ENCODE data around the gene ADGRD2. TPM values are rescaled to one million over a fixed set of nuclear protein-coding genes. Genes with fewer than 3 reads are reported as not detected.

ADGRD2 gene
- total RNA-seq, 5 donors from 2014 or later (not counting 1 experiment from before 2014, with no cell fraction given): not detected

DNA sequence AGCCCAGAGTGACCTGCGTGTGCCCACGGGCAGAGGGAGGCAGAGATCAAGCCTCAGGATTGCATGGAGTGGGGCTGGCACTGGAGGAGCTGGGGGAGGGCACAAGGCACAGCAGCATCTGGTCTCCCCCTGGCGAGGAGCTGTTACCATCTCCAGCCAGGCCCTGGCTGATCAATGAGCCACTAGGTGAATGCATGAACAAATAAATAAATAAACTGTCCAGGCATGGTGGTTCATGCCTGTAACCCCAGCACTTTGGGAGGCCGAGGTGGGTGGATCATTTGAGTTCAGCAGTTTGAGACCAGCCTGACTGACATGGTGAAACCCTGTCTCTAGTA lies 20.8 kb upstream of the ADGRD2 start:
- ATAC-seq (replicated peaks in 1 of 4): no peak
- H3K27me3 Mint-ChIP-seq: peaks cover 0 to 6% of the 10 kb centered on the region in 2 donors
- H3K36me3 ChIP-seq (ENCODE audit: control insufficient read depth in 2 of 2, extremely low read depth in 1 of 2, insufficient read depth in 1 of 2, low read length in 1 of 2): no peaks in the 10 kb centered on the region
- H3K27ac ChIP-seq (ENCODE audit: low read length): no peak overlapping the region
- ChIA-PET POLR2A (no interaction called here), CTCF (interaction anchor here in 1 of 2 donors (1.1 kb wide), 1 partner anchor 9 kb away, joined by 3 read pairs; no protein-coding TSS in a partner anchor)
- no peak overlapping the region for H3K4me3 ChIP-seq (ENCODE audit: control insufficient read depth in 1 of 2, extremely low read depth in 1 of 2, low read length in 1 of 2)
- H3K9me3 Mint-ChIP-seq: no peaks in the 10 kb centered on the region
- 77% methylated on average over 4 of the region's 4 CpGs for WGBS (ENCODE audit: insufficient coverage)
- peaks cover 0 to 9% of the 10 kb centered on the region in 2 experiments for H3K27me3 ChIP-seq (replicated peaks in 1 of 2; ENCODE audit: control insufficient read depth in 2 of 2, extremely low read depth in 1 of 2, insufficient read depth in 2 of 2, low read length in 1 of 2)
- no peaks in the 10 kb centered on the region for H3K9me3 ChIP-seq
- no peak overlapping the region for H3K27ac Mint-ChIP-seq
- DNase-seq: no peak
- no peaks in the 10 kb centered on the region for H3K36me3 Mint-ChIP-seq
- no peaks in the 10 kb centered on the region for H3K4me1 Mint-ChIP-seq
- no peaks in the 10 kb centered on the region for H3K4me1 ChIP-seq (ENCODE audit: control insufficient read depth in 1 of 2, extremely low read depth in 1 of 2, insufficient read depth in 2 of 2, low read length in 2 of 2)
- H3K4me3 Mint-ChIP-seq: no peak overlapping the region

DNA sequence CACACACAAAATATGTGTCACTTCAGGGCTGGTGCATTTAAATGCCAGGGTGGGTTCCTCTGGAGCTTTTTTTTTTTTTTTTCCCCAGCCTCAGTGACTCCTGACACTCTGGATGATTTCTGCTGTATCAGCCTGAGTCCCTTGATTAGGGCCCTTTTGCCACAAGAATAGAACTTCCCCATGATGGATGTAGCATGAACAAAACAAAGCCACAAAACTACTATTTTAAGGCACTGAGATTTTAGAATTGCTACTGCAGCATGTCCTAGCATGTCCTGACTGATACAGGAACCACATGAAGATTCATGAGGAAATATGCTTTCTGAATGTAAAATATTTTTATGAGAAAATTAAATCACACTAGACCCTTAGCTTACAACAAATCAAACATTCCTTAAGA lies 13.9 kb upstream of the ADGRD2 start:
- Mint-ChIP-seq H3K27me3 (peaks cover 18 to 22% of the 10 kb centered on the region in 2 donors), H3K4me1 (no peaks in the 10 kb centered on the region), H3K27ac (no peak overlapping the region), H3K9me3 (peaks cover 0 to 3% (median 0%) of the 10 kb centered on the region in 3 donors), H3K36me3 (no peaks in the 10 kb centered on the region), H3K4me3 (no peak overlapping the region)
- ATAC-seq (replicated peaks in 1 of 4): no peak
- ChIA-PET POLR2A (no interaction called here), CTCF (no interaction called here)
- Histone ChIP-seq H3K9me3 (no peaks in the 10 kb centered on the region), H3K4me1 (ENCODE audit: control insufficient read depth in 1 of 2, extremely low read depth in 1 of 2, insufficient read depth in 2 of 2, low read length in 2 of 2) (no peaks in the 10 kb centered on the region), H3K36me3 (ENCODE audit: control insufficient read depth in 2 of 2, extremely low read depth in 1 of 2, insufficient read depth in 1 of 2, low read length in 1 of 2) (no peaks in the 10 kb centered on the region), H3K27ac (ENCODE audit: low read length) (no peak overlapping the region), H3K27me3 (replicated peaks in 1 of 2; ENCODE audit: control insufficient read depth in 2 of 2, extremely low read depth in 1 of 2, insufficient read depth in 2 of 2, low read length in 1 of 2) (peaks cover 0 to 33% of the 10 kb centered on the region in 2 experiments), H3K4me3 (ENCODE audit: control insufficient read depth in 1 of 2, extremely low read depth in 1 of 2, low read length in 1 of 2) (no peak overlapping the region)
- no peak for DNase-seq

DNA sequence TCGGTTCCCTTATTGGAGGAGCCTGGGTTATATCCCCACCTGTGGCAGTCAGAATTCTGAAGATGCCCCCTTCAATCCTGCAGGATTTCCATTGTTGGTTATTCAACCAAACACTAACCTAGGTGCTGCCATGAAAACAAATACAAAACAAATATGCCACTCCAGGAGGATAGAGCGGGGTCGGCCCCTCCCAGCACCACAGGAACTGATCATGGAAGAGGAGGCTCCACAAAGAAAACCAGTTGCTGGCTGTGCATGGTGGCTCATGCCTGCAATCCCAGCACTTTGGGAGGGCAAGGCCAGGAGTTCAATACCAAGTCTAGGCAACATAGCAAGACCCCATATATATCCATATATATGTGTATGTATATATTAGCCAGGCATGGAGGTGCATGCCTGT lies 13.2 kb upstream of the ADGRD2 start:
- H3K36me3 Mint-ChIP-seq: no peaks in the 10 kb centered on the region
- Histone ChIP-seq H3K4me3 (ENCODE audit: control insufficient read depth in 1 of 2, extremely low read depth in 1 of 2, low read length in 1 of 2) (no peak overlapping the region), H3K4me1 (ENCODE audit: control insufficient read depth in 1 of 2, extremely low read depth in 1 of 2, insufficient read depth in 2 of 2, low read length in 2 of 2) (no peaks in the 10 kb centered on the region), H3K27ac (ENCODE audit: low read length) (no peak overlapping the region), H3K27me3 (replicated peaks in 1 of 2; ENCODE audit: control insufficient read depth in 2 of 2, extremely low read depth in 1 of 2, insufficient read depth in 2 of 2, low read length in 1 of 2) (peaks cover under 1 to 37% of the 10 kb centered on the region in 2 experiments), H3K9me3 (no peaks in the 10 kb centered on the region), H3K36me3 (ENCODE audit: control insufficient read depth in 2 of 2, extremely low read depth in 1 of 2, insufficient read depth in 1 of 2, low read length in 1 of 2) (no peaks in the 10 kb centered on the region)
- peaks cover 0 to 3% (median 0%) of the 10 kb centered on the region in 3 donors for H3K9me3 Mint-ChIP-seq
- DNase-seq (no peak), ATAC-seq (replicated peaks in 1 of 4) (no peak)
- H3K4me3 Mint-ChIP-seq: no peak overlapping the region
- ChIA-PET CTCF (no interaction called here), POLR2A (no interaction called here)
- H3K27ac Mint-ChIP-seq: no peak overlapping the region
- H3K27me3 Mint-ChIP-seq: peaks cover 23 to 29% of the 10 kb centered on the region in 2 donors
- H3K4me1 Mint-ChIP-seq: no peaks in the 10 kb centered on the region
- WGBS (ENCODE audit: insufficient coverage): 76% methylated on average over 3 of the region's 3 CpGs

DNA sequence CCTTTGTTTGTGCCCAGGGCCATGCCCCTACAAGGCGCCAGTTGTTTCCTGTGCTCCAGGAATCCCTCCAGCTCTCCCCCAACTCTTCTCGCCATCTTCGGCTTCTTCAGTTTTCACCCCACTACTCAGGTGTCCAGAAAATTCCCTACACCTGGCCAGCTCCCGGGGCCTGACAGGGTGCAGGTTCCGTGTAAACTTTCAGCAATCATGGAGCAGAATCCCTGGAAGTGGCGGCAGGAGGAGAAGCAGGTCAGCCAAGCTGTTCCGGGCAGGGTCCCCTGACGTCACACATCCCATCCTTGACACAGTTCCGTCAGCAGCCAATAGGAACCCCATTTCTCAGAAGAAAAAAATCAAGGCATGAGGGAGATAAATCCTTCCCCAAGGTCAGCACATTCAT lies 12.2 kb upstream of the ADGRD2 start:
- H3K36me3 ChIP-seq (ENCODE audit: control insufficient read depth in 2 of 2, extremely low read depth in 1 of 2, insufficient read depth in 1 of 2, low read length in 1 of 2): no peaks in the 10 kb centered on the region
- 93% methylated on average over 9 of the region's 9 CpGs for WGBS (ENCODE audit: insufficient coverage)
- Mint-ChIP-seq H3K9me3 (peaks cover 0 to 3% (median 0%) of the 10 kb centered on the region in 3 donors), H3K36me3 (no peaks in the 10 kb centered on the region), H3K27me3 (peaks cover 20 to 29% of the 10 kb centered on the region in 2 donors), H3K4me3 (no peak overlapping the region), H3K4me1 (no peaks in the 10 kb centered on the region), H3K27ac (no peak overlapping the region)
- no peak for DNase-seq
- no peak overlapping the region for H3K27ac ChIP-seq (ENCODE audit: low read length)
- H3K27me3 ChIP-seq (replicated peaks in 1 of 2; ENCODE audit: control insufficient read depth in 2 of 2, extremely low read depth in 1 of 2, insufficient read depth in 2 of 2, low read length in 1 of 2): peaks cover 3 to 37% of the 10 kb centered on the region in 2 experiments
- POLR2A ChIA-PET: no interaction called here
- CTCF ChIA-PET: no interaction called here
- H3K9me3 ChIP-seq: no peaks in the 10 kb centered on the region
- ATAC-seq (replicated peaks in 1 of 4): no peak
- no peaks in the 10 kb centered on the region for H3K4me1 ChIP-seq (ENCODE audit: control insufficient read depth in 1 of 2, extremely low read depth in 1 of 2, insufficient read depth in 2 of 2, low read length in 2 of 2)
- H3K4me3 ChIP-seq (ENCODE audit: control insufficient read depth in 1 of 2, extremely low read depth in 1 of 2, low read length in 1 of 2): no peak overlapping the region

DNA sequence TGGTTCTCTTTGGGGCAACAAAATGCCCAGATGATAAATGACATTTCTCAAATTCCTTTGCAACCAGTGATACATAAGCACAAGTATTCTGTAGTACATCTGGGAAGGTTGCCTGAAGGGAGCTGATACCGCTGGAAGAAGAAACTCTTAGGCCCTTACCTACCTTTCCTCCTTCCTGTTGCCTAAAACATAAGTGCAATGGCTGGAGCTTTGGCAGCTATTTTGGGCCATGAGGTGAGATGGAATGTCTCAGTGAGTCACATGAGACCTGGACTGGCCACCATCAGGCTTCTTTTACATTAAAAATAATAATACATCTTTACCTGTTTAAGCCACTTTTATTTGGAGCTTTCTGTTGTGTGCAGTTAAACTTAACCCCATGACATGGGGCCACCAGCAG lies 11.2 kb upstream of the ADGRD2 start:
- H3K27ac Mint-ChIP-seq: no peak overlapping the region

DNA sequence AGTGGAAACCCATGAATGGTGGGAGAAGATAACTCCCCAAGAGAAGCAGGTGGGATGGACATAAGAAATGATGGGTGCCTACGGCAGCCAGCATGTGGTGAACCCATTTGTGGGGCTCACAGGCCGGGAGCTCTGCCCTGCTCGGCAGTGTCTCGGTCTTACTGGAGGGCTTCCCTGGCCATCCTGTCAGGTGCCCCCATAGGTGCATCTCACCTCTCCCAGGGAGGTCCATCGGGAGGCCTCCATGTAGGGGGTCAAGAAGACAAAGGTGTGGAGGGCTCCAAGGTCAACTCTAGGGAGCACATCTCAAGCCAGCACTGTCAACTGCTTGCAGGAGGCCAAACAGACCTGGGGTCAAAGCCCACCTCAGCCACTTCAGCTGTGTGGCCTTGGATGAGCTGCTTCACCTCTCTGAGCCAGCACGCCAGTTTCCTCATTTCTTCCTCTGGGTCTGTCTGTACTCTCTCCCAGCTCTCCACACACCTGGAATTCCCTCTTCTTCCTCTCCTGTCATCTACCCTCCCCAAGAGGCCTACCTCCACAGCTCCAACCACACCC lies 10.5 kb upstream of the ADGRD2 start:
- no peaks in the 10 kb centered on the region for H3K4me1 Mint-ChIP-seq
- DNase-seq: no peak
- H3K4me1 ChIP-seq (ENCODE audit: control insufficient read depth in 1 of 2, extremely low read depth in 1 of 2, insufficient read depth in 2 of 2, low read length in 2 of 2): no peaks in the 10 kb centered on the region
- no peak overlapping the region for H3K4me3 Mint-ChIP-seq
- POLR2A ChIA-PET: no interaction called here
- H3K9me3 ChIP-seq: no peaks in the 10 kb centered on the region
- peaks cover 3 to 32% of the 10 kb centered on the region in 2 experiments for H3K27me3 ChIP-seq (replicated peaks in 1 of 2; ENCODE audit: control insufficient read depth in 2 of 2, extremely low read depth in 1 of 2, insufficient read depth in 2 of 2, low read length in 1 of 2)
- no peaks in the 10 kb centered on the region for H3K36me3 ChIP-seq (ENCODE audit: control insufficient read depth in 2 of 2, extremely low read depth in 1 of 2, insufficient read depth in 1 of 2, low read length in 1 of 2)
- 81% methylated on average over 1 of the region's 6 CpGs for WGBS (ENCODE audit: insufficient coverage)
- H3K27me3 Mint-ChIP-seq: peaks cover 26 to 36% of the 10 kb centered on the region in 2 donors
- peaks cover 0 to 3% (median 0%) of the 10 kb centered on the region in 3 donors for H3K9me3 Mint-ChIP-seq
- CTCF ChIA-PET: no interaction called here
- ATAC-seq (replicated peaks in 1 of 4): no peak
- H3K27ac ChIP-seq (ENCODE audit: low read length): no peak overlapping the region
- no peaks in the 10 kb centered on the region for H3K36me3 Mint-ChIP-seq
- H3K27ac Mint-ChIP-seq: no peak overlapping the region
- H3K4me3 ChIP-seq (ENCODE audit: control insufficient read depth in 1 of 2, extremely low read depth in 1 of 2, low read length in 1 of 2): no peak overlapping the region

More for the DNA sequence above, 11.2 kb upstream of the ADGRD2 start:
- ChIA-PET CTCF (no interaction called here), POLR2A (no interaction called here)
- H3K9me3 ChIP-seq: no peaks in the 10 kb centered on the region
- Mint-ChIP-seq H3K27me3 (peaks cover 25 to 34% of the 10 kb centered on the region in 2 donors), H3K36me3 (no peaks in the 10 kb centered on the region), H3K4me3 (no peak overlapping the region), H3K9me3 (peaks cover 0 to 3% (median 0%) of the 10 kb centered on the region in 3 donors), H3K4me1 (no peaks in the 10 kb centered on the region)
- H3K27me3 ChIP-seq (replicated peaks in 1 of 2; ENCODE audit: control insufficient read depth in 2 of 2, extremely low read depth in 1 of 2, insufficient read depth in 2 of 2, low read length in 1 of 2): peaks cover 3 to 32% of the 10 kb centered on the region in 2 experiments
- H3K36me3 ChIP-seq (ENCODE audit: control insufficient read depth in 2 of 2, extremely low read depth in 1 of 2, insufficient read depth in 1 of 2, low read length in 1 of 2): no peaks in the 10 kb centered on the region
- no peak overlapping the region for H3K4me3 ChIP-seq (ENCODE audit: control insufficient read depth in 1 of 2, extremely low read depth in 1 of 2, low read length in 1 of 2)
- H3K27ac ChIP-seq (ENCODE audit: low read length): no peak overlapping the region
- ATAC-seq (replicated peaks in 1 of 4) (no peak), DNase-seq (no peak)
- no peaks in the 10 kb centered on the region for H3K4me1 ChIP-seq (ENCODE audit: control insufficient read depth in 1 of 2, extremely low read depth in 1 of 2, insufficient read depth in 2 of 2, low read length in 2 of 2)
- no CpG with 5 or more reads among the region's 1 CpG for WGBS (ENCODE audit: insufficient coverage)

DNA sequence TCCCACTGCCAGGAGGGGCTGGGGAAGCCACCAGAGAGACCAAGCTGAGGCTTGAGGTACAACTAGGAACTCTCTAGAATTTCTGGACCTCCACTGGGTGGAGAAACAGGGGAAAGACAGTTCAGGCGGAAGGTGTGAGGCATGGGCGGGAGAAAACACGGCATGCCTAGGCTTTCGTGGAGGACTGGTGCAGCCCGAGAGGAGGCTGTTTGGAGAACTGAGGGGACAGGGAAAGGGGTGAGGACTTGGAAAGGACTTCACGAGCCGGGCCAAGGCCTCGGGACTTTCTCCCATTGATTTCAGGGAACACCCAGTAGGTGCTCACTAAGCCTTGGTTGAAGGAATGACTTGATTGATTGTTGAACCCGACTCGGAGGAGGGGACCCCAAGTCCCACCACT lies 9.5 kb upstream of the ADGRD2 start:
- H3K9me3 ChIP-seq: no peaks in the 10 kb centered on the region
- no peak overlapping the region for H3K27ac Mint-ChIP-seq

More for the DNA sequence above, 9.5 kb upstream of the ADGRD2 start:
- H3K27me3 ChIP-seq (replicated peaks in 1 of 2; ENCODE audit: control insufficient read depth in 2 of 2, extremely low read depth in 1 of 2, insufficient read depth in 2 of 2, low read length in 1 of 2): peaks cover 3 to 38% of the 10 kb centered on the region in 2 experiments
- ChIA-PET CTCF (interaction anchor here in 1 of 2 donors (0.7 kb wide), 1 partner anchor 1910 kb away, joined by 6 read pairs; no protein-coding TSS in a partner anchor), POLR2A (no interaction called here)
- H3K4me1 ChIP-seq (ENCODE audit: control insufficient read depth in 1 of 2, extremely low read depth in 1 of 2, insufficient read depth in 2 of 2, low read length in 2 of 2): no peaks in the 10 kb centered on the region
- DNase-seq: no peak
- H3K4me3 Mint-ChIP-seq: no peak overlapping the region
- no peaks in the 10 kb centered on the region for H3K36me3 ChIP-seq (ENCODE audit: control insufficient read depth in 2 of 2, extremely low read depth in 1 of 2, insufficient read depth in 1 of 2, low read length in 1 of 2)
- no peaks in the 10 kb centered on the region for H3K4me1 Mint-ChIP-seq
- H3K27ac ChIP-seq (ENCODE audit: low read length): no peak overlapping the region
- no peak for ATAC-seq (replicated peaks in 1 of 4)
- 83% methylated on average over 7 of the region's 10 CpGs for WGBS (ENCODE audit: insufficient coverage)
- peaks cover 0 to 3% (median 0%) of the 10 kb centered on the region in 3 donors for H3K9me3 Mint-ChIP-seq
- no peaks in the 10 kb centered on the region for H3K36me3 Mint-ChIP-seq
- peaks cover 30 to 39% of the 10 kb centered on the region in 2 donors for H3K27me3 Mint-ChIP-seq
- no peak overlapping the region for H3K4me3 ChIP-seq (ENCODE audit: control insufficient read depth in 1 of 2, extremely low read depth in 1 of 2, low read length in 1 of 2)
